Measurements from ENCODE around the gene SNCA. TPM values are rescaled to one million over a fixed set of nuclear protein-coding genes. Genes with fewer than 3 reads are reported as not detected.
A peak's percentile ranks its signal among the peaks of the same experiment; 100 is the strongest.

Gene SNCA
- total RNA-seq, 1 donor from 2014 or later: 13.4 TPM

DNA sequence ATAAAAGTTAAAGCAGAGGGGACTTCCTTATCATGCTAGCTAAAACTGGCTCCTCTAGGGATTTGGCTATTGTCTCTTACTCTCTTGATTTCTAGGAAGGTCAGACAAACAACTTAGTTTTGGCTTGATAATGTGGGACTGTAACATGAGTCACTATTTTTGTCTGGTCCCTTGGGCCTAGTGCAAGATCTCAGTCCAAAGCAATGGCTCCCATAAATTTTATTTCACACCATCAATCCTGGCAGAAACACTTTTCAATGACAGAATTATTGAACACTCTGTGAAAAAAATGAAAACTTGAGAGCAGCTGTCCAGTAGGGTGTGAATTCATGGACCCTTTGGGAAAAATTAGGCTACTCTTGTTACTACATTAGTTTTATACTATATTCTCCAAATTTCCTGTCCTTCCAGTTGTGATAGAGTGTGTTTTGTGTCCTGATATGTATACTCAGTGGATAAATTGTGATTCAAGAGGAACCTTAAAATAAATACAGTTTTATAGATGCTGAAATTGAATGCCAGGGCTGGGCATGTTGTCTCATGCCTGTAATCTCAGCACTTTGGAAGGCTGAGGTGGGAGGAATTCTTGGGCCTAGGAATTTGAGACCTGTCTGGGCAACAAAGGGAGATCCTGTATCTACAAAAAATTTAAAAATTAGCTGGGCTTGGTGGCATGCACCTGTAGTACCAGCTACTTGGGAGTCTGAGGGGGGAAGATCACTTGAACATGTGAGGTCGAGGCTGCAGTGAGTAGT is 10.8 kb upstream of the SNCA start:
- DNase-seq (ENCODE audit: low spot score, unreplicated experiment): no peak
- no peak overlapping the region for H3K4me3 Mint-ChIP-seq (ENCODE audit: low read depth)
- peaks cover 16% of the 10 kb centered on the region for H3K9me3 Mint-ChIP-seq (ENCODE audit: low read depth)
- H3K27ac Mint-ChIP-seq: no peak overlapping the region
- no peak for TF ChIP-seq CTCF (IDR thresholded peaks at IDR 0.05; ENCODE audit: unreplicated experiment)
- no peaks in the 10 kb centered on the region for H3K27me3 Mint-ChIP-seq
- H3K36me3 Mint-ChIP-seq (ENCODE audit: insufficient read depth): peaks cover 3% of the 10 kb centered on the region
- no peaks in the 10 kb centered on the region for H3K4me1 Mint-ChIP-seq (ENCODE audit: low read depth)

GRCh38 chr4:89839558-89839957 is 2.6 kb upstream of the SNCA start:
- H3K36me3 Mint-ChIP-seq (ENCODE audit: insufficient read depth): no peaks in the 10 kb centered on the region
- DNase-seq (ENCODE audit: low spot score, unreplicated experiment): no peak
- H3K4me1 Mint-ChIP-seq (ENCODE audit: low read depth): peaks cover 11% of the 10 kb centered on the region
- no peaks in the 10 kb centered on the region for H3K9me3 Mint-ChIP-seq (ENCODE audit: low read depth)
- TF ChIP-seq CTCF (IDR thresholded peaks at IDR 0.05; ENCODE audit: unreplicated experiment): no peak
- no peak overlapping the region for H3K27ac Mint-ChIP-seq
- peaks cover 25% of the 10 kb centered on the region for H3K27me3 Mint-ChIP-seq
- H3K4me3 Mint-ChIP-seq (ENCODE audit: low read depth): no peak overlapping the region

DNA sequence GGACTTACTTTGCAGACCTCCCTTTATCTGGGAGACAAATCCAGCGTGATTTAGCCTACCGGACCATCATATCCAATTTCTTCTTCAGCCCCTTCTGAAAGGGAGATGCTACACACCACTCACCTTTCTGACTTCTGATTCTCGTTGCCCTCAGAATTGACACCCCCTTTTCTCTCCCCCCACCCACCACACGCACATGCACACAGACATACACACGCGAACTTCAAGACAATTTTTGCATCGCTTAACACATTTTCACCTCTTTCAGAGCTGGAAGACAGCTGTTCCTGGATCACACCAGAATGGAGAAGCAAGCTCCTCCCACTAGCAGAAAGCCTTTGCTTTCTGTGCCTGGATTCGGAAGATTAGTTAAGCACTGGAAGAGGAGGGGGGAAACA is 1.0 kb upstream of the SNCA start:
- peaks cover 25% of the 10 kb centered on the region for H3K27me3 Mint-ChIP-seq
- no peak for DNase-seq (ENCODE audit: low spot score, unreplicated experiment)

GRCh38 chr4:89837385-89837992 is 528 bp upstream of the SNCA start:
- peaks cover 25% of the 10 kb centered on the region for H3K27me3 Mint-ChIP-seq
- H3K27ac Mint-ChIP-seq: peak overlapping the region; percentile 94
- H3K9me3 Mint-ChIP-seq (ENCODE audit: low read depth): no peaks in the 10 kb centered on the region
- DNase-seq (ENCODE audit: low spot score, unreplicated experiment): peak; percentile 29
- H3K36me3 Mint-ChIP-seq (ENCODE audit: insufficient read depth): peaks cover 4% of the 10 kb centered on the region
- H3K4me3 Mint-ChIP-seq (ENCODE audit: low read depth): peak overlapping the region; percentile 88
- peak; percentile 43 for TF ChIP-seq CTCF (IDR thresholded peaks at IDR 0.05; ENCODE audit: unreplicated experiment)
- peaks cover 11% of the 10 kb centered on the region for H3K4me1 Mint-ChIP-seq (ENCODE audit: low read depth)

More for the DNA sequence above, 1.0 kb upstream of the SNCA start:
- Mint-ChIP-seq H3K36me3 (ENCODE audit: insufficient read depth) (peaks cover 4% of the 10 kb centered on the region), H3K4me3 (ENCODE audit: low read depth) (peak overlapping the region; percentile 88), H3K4me1 (ENCODE audit: low read depth) (peaks cover 11% of the 10 kb centered on the region), H3K9me3 (ENCODE audit: low read depth) (no peaks in the 10 kb centered on the region), H3K27ac (peak overlapping the region; percentile 67)
- no peak for TF ChIP-seq CTCF (IDR thresholded peaks at IDR 0.05; ENCODE audit: unreplicated experiment)

GRCh38 chr4:89836031-89836745 is 773 bp downstream of the SNCA start:
- Mint-ChIP-seq H3K27me3 (peaks cover 19% of the 10 kb centered on the region), H3K4me3 (ENCODE audit: low read depth) (peak overlapping the region; percentile 88), H3K36me3 (ENCODE audit: insufficient read depth) (peaks cover 6% of the 10 kb centered on the region), H3K27ac (peak overlapping the region; percentile 29), H3K4me1 (ENCODE audit: low read depth) (peaks cover 11% of the 10 kb centered on the region), H3K9me3 (ENCODE audit: low read depth) (no peaks in the 10 kb centered on the region)
- TF ChIP-seq CTCF (IDR thresholded peaks at IDR 0.05; ENCODE audit: unreplicated experiment): no peak
- no peak for DNase-seq (ENCODE audit: low spot score, unreplicated experiment)

All from progenitor cell of endocrine pancreas (in vitro differentiated cells).